Aorta (tissue), 5 donors: ENCODE data around the gene ANKLE2. TPM values are rescaled to one million over a fixed set of nuclear protein-coding genes. Genes with fewer than 3 reads are reported as not detected.
"Not testable (repeated sequence)": the region's sequence is repeated elsewhere in the genome, so short reads cannot be mapped to it uniquely, and the experiment has no call there.

Experiments
- ATAC-seq: fragments of 200-7000 bp; cut with Tn5 transposase; one replicate; pipeline ENCODE4 v1.9.1; 2022; ENCODE audit warnings: moderate library complexity; ENCODE audit not compliant: low FRiP score
- DNase-seq, 2 donors: peaks; one replicate each; pipeline ENCODE4 v3.0.0-alpha.2; 2020
- H3K27ac ChIP-seq, 2 donors: one replicate each; pipeline ENCODE4 v1.5.1; 2013; ENCODE audit warnings: low read length in 2 of 2, mild to moderate bottlenecking in 2 of 2, moderate library complexity in 2 of 2, control low read depth in 1 of 2, inconsistent platforms in 1 of 2, low read depth in 1 of 2
- H3K27me3 ChIP-seq, 2 donors: one replicate each; pipeline ENCODE4 v1.6.1; 2013; ENCODE audit warnings: control low read depth in 1 of 2, low read length in 1 of 2, mild to moderate bottlenecking in 1 of 2, moderate library complexity in 1 of 2; ENCODE audit not compliant: insufficient read depth in 2 of 2, control insufficient read depth in 1 of 2
- H3K36me3 ChIP-seq, 2 donors: one replicate each; pipeline ENCODE4 v1.6.1; 2013; ENCODE audit warnings: control low read depth in 1 of 2, low read length in 1 of 2, mild to moderate bottlenecking in 1 of 2; ENCODE audit not compliant: insufficient read depth in 2 of 2, control insufficient read depth in 1 of 2
- H3K4me1 ChIP-seq, 2 donors: one replicate each; pipeline ENCODE4 v1.6.1; 2013; ENCODE audit warnings: low read length in 2 of 2, control low read depth in 1 of 2, mild to moderate bottlenecking in 1 of 2, moderate library complexity in 1 of 2; ENCODE audit not compliant: insufficient read depth in 2 of 2, control insufficient read depth in 1 of 2
- H3K4me3 ChIP-seq, 2 donors: one replicate each; pipeline ENCODE4 v1.5.1; 2013; ENCODE audit warnings: low read length in 2 of 2, control low read depth in 1 of 2, mild to moderate bottlenecking in 1 of 2
- H3K9me3 ChIP-seq: one replicate; pipeline ENCODE4 v1.6.1; 2013; ENCODE audit warnings: mild to moderate bottlenecking, low read length; ENCODE audit not compliant: control insufficient read depth
- WGBS, 2 donors: extraction: QIAGEN DNeasy Blood & Tissue Kit; methylation state at CpG; one replicate each; pipeline ENCODE4 v1.1.7; 2013; 5-methylcytosine and 5-hydroxymethylcytosine counted together
- intact Hi-C, 2 donors: fragments of 100-400 bp; cut with DNase I; formaldehyde crosslinking; loops; one replicate each; pipeline versions ENCODE4 v1.14.2 to v1.15.0; 2022
- long read RNA-seq, 2 donors: library from polyadenylated mRNA; unstranded; transcript quantifications; one replicate each; pipeline ENCODE4 v2.0.0, GENCODE V29; 2020 to 2021
- polyA plus RNA-seq, 2 donors: library from polyadenylated mRNA; stranded (reverse); fragments of 200-250 nt; gene quantifications; one replicate each; pipeline ENCODE4 v1.2.3, GENCODE V29; 2013
- total RNA-seq, 2 donors: library from RNA; stranded (reverse); fragmentation: NEBNext Ultra II Directional; extraction: Animal tissue kit (Norgen Biotek cat#: 25700); gene quantifications; one replicate each; pipeline ENCODE4 v1.2.1, GENCODE V29; 2021
- donor health status: healthy with polysubstance abuse.
- donor health status: Bipolar disorder and iron deficiency.
- donor health status: DM: no; HTN: no; CAD: no.
- donor health status: DM: no; HTN: no; CAD: no.
- donor health status: DM: yes; HTN: yes; CAD: no.

ANKLE2 gene
- 10 to 100 TPM; 52.0 to 65.1 TPM for total RNA-seq
- 10 to 100 TPM in 1 of 2 donors, 1 to 10 TPM in 1; 7.6 to 55.7 TPM for polyA plus RNA-seq
- long read RNA-seq, donor 1, full-length matches to known transcripts: 11 of 21 reads
- long read RNA-seq, donor 1, partial matches to known transcripts: 6 of 21 reads
- long read RNA-seq, donor 1, other reads (novel, unspliced or antisense): 4 of 21 reads
- long read RNA-seq, donor 2, full-length matches to known transcripts: 21 of 39 reads
- long read RNA-seq, donor 2, partial matches to known transcripts: 13 of 39 reads
- long read RNA-seq, donor 2, other reads (novel, unspliced or antisense): 5 of 39 reads

GRCh38 chr12:132761032-132761920 lies at the start of gene ANKLE2:
Gene ANKLE2 (minus strand): TSS chr12:132761832. CDS start chr12:132761798, 34 bp downstream.
- 0 to 1% methylated on average over 58 to 97 of the region's 97 CpGs for WGBS, 2 donors
- peak within 1 kb of the TSS; percentile 98 for H3K4me3 ChIP-seq
- intact Hi-C loops: loop anchor here in 1 of 2 donors (2.0 to 5.0 kb wide), 2 partner anchors 50 to 66 kb away; partner anchors contain the start of genes GOLGA3 and PGAM5
- H3K27ac ChIP-seq: peak within 1 kb of the TSS; percentile 94 to 96
- ATAC-seq (peak; percentile 54), DNase-seq (peak; percentile 67 to 86)
- no peaks in the 10 kb centered on the region for H3K9me3 ChIP-seq
- H3K36me3 ChIP-seq: no peaks in the 10 kb centered on the region
- H3K27me3 ChIP-seq: no peaks in the 10 kb centered on the region
- peaks cover 0 to 2% of the 10 kb centered on the region in 2 donors for H3K4me1 ChIP-seq

- H3K27me3 ChIP-seq, H3K4me3 ChIP-seq, H3K36me3 ChIP-seq, H3K4me1 ChIP-seq, ATAC-seq, intact Hi-C loops, H3K9me3 ChIP-seq, H3K27ac ChIP-seq, DNase-seq: not testable (repeated sequence)
- 60 to 68% methylated on average over 12 to 13 of the region's 13 CpGs for WGBS, 2 donors
Measured at GRCh38 chr12:132809391-132809790, 47.8 kb upstream of the ANKLE2 start.

- Histone ChIP-seq H3K36me3 (peaks cover 0 to 14% of the 10 kb centered on the region in 2 donors), H3K4me1 (no peaks in the 10 kb centered on the region), H3K9me3 (no peaks in the 10 kb centered on the region), H3K4me3 (no peak overlapping the region), H3K27ac (no peak overlapping the region), H3K27me3 (no peaks in the 10 kb centered on the region)
- DNase-seq (no peak), ATAC-seq (no peak)
- intact Hi-C loops: no loop called here
- 67 to 69% methylated on average over 21 to 25 of the region's 25 CpGs for WGBS, 2 donors
Measured at GRCh38 chr12:132807295-132808092, 45.9 kb upstream of the ANKLE2 start.

GRCh38 chr12:132806857-132807256 lies 45.2 kb upstream of the ANKLE2 start:
- no peak for DNase-seq
- 86 to 88% methylated on average over 18 of the region's 18 CpGs for WGBS, 2 donors
- Histone ChIP-seq H3K36me3 (peaks cover 0 to 14% of the 10 kb centered on the region in 2 donors), H3K27me3 (no peaks in the 10 kb centered on the region), H3K4me1 (no peaks in the 10 kb centered on the region), H3K4me3 (no peak overlapping the region), H3K27ac (no peak overlapping the region), H3K9me3 (no peaks in the 10 kb centered on the region)
- intact Hi-C loops: no loop called here
- no peak for ATAC-seq

- no peak for ATAC-seq
Measured at GRCh38 chr12:132804426-132804861, 42.8 kb upstream of the ANKLE2 start.

GRCh38 chr12:132803888-132804287 lies 42.3 kb upstream of the ANKLE2 start:
- no peak for ATAC-seq
- intact Hi-C loops: no loop called here
- no peaks in the 10 kb centered on the region for H3K27me3 ChIP-seq
- no peaks in the 10 kb centered on the region for H3K9me3 ChIP-seq
- no peak for DNase-seq
- no peak overlapping the region for H3K27ac ChIP-seq
- H3K4me1 ChIP-seq: no peaks in the 10 kb centered on the region
- H3K4me3 ChIP-seq: no peak overlapping the region
- H3K36me3 ChIP-seq: peaks cover 0 to 19% of the 10 kb centered on the region in 2 donors
- 84 to 85% methylated on average over 15 of the region's 15 CpGs for WGBS, 2 donors

More at GRCh38 chr12:132804426-132804861, 42.8 kb upstream of the ANKLE2 start:
- H3K4me3 ChIP-seq: no peak overlapping the region
- no peak overlapping the region for H3K27ac ChIP-seq
- H3K27me3 ChIP-seq: no peaks in the 10 kb centered on the region
- WGBS, 2 donors: 79 to 84% methylated on average over 10 to 16 of the region's 16 CpGs
- DNase-seq: no peak
- H3K36me3 ChIP-seq: peaks cover 0 to 18% of the 10 kb centered on the region in 2 donors
- no peaks in the 10 kb centered on the region for H3K9me3 ChIP-seq
- intact Hi-C loops: no loop called here
- no peaks in the 10 kb centered on the region for H3K4me1 ChIP-seq

- Histone ChIP-seq H3K4me1 (no peaks in the 10 kb centered on the region), H3K36me3 (peaks cover 0 to 22% of the 10 kb centered on the region in 2 donors), H3K27ac (no peak overlapping the region), H3K4me3 (no peak overlapping the region), H3K9me3 (no peaks in the 10 kb centered on the region), H3K27me3 (no peaks in the 10 kb centered on the region)
- ATAC-seq (no peak), DNase-seq (no peak)
- 93 to 96% methylated on average over 14 of the region's 14 CpGs for WGBS, 2 donors
- intact Hi-C loops: no loop called here
Measured at GRCh38 chr12:132803125-132803524, 41.5 kb upstream of the ANKLE2 start.

GRCh38 chr12:132801741-132802140 lies 40.1 kb upstream of the ANKLE2 start:
- Histone ChIP-seq H3K9me3 (no peaks in the 10 kb centered on the region), H3K4me1 (no peaks in the 10 kb centered on the region), H3K27me3 (no peaks in the 10 kb centered on the region), H3K36me3 (peaks cover 0 to 22% of the 10 kb centered on the region in 2 donors), H3K4me3 (no peak overlapping the region), H3K27ac (no peak overlapping the region)
- 92 to 93% methylated on average over 28 of the region's 28 CpGs for WGBS, 2 donors
- intact Hi-C loops: no loop called here
- DNase-seq (no peak), ATAC-seq (no peak)
